Stomach (tissue), 4 donors: ENCODE data around the gene PRR18.

Source experiments
- CTCF ChIP-seq, 7 experiments: fragments of 450-650 bp in 4 of 7; fragments of 200-600 bp in 3 of 7; sonication (generic) in 3 of 7; IDR thresholded peaks; one replicate each; pipeline ENCODE4 v1.5.1; 2016 to 2019; ENCODE audit warnings: antibody characterized with exemption in 7 of 7, control low read depth in 2 of 7, mild to moderate bottlenecking in 1 of 7
- POLR2A ChIP-seq, 4 donors: fragments of 450-650 bp; IDR thresholded peaks; one replicate each; pipeline ENCODE4 v1.6.1; 2016; ENCODE audit warnings: antibody characterized with exemption in 4 of 4, control low read depth in 2 of 4, mild to moderate bottlenecking in 1 of 4, moderate library complexity in 1 of 4

GRCh38 chr6:166277892-166278578, 30.2 kb downstream of the PRR18 start:
- TF ChIP-seq CTCF (IDR thresholded peaks at IDR 0.05) (no peak), POLR2A (IDR thresholded peaks at IDR 0.05) (no peak)
